ENCODE measurements around the gene GCM1.

The GCM1 gene

GRCh38 chr6:53103993-53104675 lies 44.5 kb downstream of the GCM1 start:
- no peak for DNase-seq

GRCh38 chr6:53101006-53101405 lies 47.6 kb downstream of the GCM1 start:
- DNase-seq = no peak

- DNase-seq = no peak
Observed at GRCh38 chr6:53100561-53100960, 48.1 kb downstream of the GCM1 start.

- DNase-seq = no peak
Observed at GRCh38 chr6:53095716-53096115, 52.9 kb downstream of the GCM1 start.

- no peak for DNase-seq
Observed at GRCh38 chr6:53095270-53095669, 53.4 kb downstream of the GCM1 start.

- no peak for DNase-seq
Observed at GRCh38 chr6:53090576-53090975, 58.1 kb downstream of the GCM1 start.

GRCh38 chr6:53089948-53090347 lies 58.7 kb downstream of the GCM1 start:
- no peak for DNase-seq

- no peak for DNase-seq
Observed at GRCh38 chr6:53086302-53086701, 62.3 kb downstream of the GCM1 start.

- no peak for DNase-seq
Observed at GRCh38 chr6:53080813-53081212, 67.8 kb downstream of the GCM1 start.
